ENCODE measurements around the gene ANKRD31.

ANKRD31 gene

GRCh38 chr5:75052192-75053053 lies 184.3 kb downstream of the ANKRD31 start, which contains the start of gene GCNT4:
Gene GCNT4, minus strand, starts transcription at chr5:75052558. Its CDS starts 22,521 bp downstream, at chr5:75030037.
- TF ChIP-seq RARB (CRISPR knock-in tag; IDR thresholded peaks at IDR 0.05): no peak
- no peak for TF ChIP-seq PPARA (CRISPR knock-in tag; IDR thresholded peaks at IDR 0.05; ENCODE audit: borderline replicate concordance)
- no peak for TF ChIP-seq CSDC2 (CRISPR knock-in tag; IDR thresholded peaks at IDR 0.05)
- TF ChIP-seq PATZ1 (CRISPR knock-in tag; IDR thresholded peaks at IDR 0.05; ENCODE audit: borderline replicate concordance): no peak
- TF ChIP-seq ZC3H10 (CRISPR knock-in tag; IDR thresholded peaks at IDR 0.05): no peak
- TF ChIP-seq, protein P1, sequence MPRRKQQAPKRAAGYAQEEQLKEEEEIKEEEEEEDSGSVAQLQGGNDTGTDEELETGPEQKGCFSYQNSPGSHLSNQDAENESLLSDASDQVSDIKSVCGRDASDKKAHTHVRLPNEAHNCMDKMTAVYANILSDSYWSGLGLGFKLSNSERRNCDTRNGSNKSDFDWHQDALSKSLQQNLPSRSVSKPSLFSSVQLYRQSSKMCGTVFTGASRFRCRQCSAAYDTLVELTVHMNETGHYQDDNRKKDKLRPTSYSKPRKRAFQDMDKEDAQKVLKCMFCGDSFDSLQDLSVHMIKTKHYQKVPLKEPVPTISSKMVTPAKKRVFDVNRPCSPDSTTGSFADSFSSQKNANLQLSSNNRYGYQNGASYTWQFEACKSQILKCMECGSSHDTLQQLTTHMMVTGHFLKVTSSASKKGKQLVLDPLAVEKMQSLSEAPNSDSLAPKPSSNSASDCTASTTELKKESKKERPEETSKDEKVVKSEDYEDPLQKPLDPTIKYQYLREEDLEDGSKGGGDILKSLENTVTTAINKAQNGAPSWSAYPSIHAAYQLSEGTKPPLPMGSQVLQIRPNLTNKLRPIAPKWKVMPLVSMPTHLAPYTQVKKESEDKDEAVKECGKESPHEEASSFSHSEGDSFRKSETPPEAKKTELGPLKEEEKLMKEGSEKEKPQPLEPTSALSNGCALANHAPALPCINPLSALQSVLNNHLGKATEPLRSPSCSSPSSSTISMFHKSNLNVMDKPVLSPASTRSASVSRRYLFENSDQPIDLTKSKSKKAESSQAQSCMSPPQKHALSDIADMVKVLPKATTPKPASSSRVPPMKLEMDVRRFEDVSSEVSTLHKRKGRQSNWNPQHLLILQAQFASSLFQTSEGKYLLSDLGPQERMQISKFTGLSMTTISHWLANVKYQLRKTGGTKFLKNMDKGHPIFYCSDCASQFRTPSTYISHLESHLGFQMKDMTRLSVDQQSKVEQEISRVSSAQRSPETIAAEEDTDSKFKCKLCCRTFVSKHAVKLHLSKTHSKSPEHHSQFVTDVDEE (CRISPR knock-in tag; IDR thresholded peaks at IDR 0.05): no peak
- no peak for TF ChIP-seq CSRNP3 (CRISPR knock-in tag; IDR thresholded peaks at IDR 0.05)
- TF ChIP-seq ISL1 (CRISPR knock-in tag; IDR thresholded peaks at IDR 0.05): no peak
- no peak for TF ChIP-seq POU6F1 (CRISPR knock-in tag; IDR thresholded peaks at IDR 0.05; ENCODE audit: borderline replicate concordance, low read depth)
- ATAC-seq: peak; percentile 53

- no peak for ATAC-seq
Observed at GRCh38 chr5:75051217-75051751, 185.4 kb downstream of the ANKRD31 start.

More at GRCh38 chr5:75051217-75051751, 185.4 kb downstream of the ANKRD31 start:
- TF ChIP-seq ISL1 (CRISPR knock-in tag; IDR thresholded peaks at IDR 0.05): no peak
- no peak for TF ChIP-seq CSRNP3 (CRISPR knock-in tag; IDR thresholded peaks at IDR 0.05)
- no peak for TF ChIP-seq PATZ1 (CRISPR knock-in tag; IDR thresholded peaks at IDR 0.05; ENCODE audit: borderline replicate concordance)
- TF ChIP-seq, protein P2, sequence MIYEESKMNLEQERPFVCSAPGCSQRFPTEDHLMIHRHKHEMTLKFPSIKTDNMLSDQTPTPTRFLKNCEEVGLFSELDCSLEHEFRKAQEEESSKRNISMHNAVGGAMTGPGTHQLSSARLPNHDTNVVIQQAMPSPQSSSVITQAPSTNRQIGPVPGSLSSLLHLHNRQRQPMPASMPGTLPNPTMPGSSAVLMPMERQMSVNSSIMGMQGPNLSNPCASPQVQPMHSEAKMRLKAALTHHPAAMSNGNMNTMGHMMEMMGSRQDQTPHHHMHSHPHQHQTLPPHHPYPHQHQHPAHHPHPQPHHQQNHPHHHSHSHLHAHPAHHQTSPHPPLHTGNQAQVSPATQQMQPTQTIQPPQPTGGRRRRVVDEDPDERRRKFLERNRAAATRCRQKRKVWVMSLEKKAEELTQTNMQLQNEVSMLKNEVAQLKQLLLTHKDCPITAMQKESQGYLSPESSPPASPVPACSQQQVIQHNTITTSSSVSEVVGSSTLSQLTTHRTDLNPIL (CRISPR knock-in tag; IDR thresholded peaks at IDR 0.05; ENCODE audit: low read depth): no peak
- TF ChIP-seq ARNTL (CRISPR knock-in tag; IDR thresholded peaks at IDR 0.05; ENCODE audit: borderline replicate concordance, low read depth): no peak
- TF ChIP-seq BACH2 (CRISPR knock-in tag; IDR thresholded peaks at IDR 0.05; ENCODE audit: borderline replicate concordance): no peak
- no peak for TF ChIP-seq RARB (CRISPR knock-in tag; IDR thresholded peaks at IDR 0.05)
- TF ChIP-seq GLIS3 (CRISPR knock-in tag; IDR thresholded peaks at IDR 0.05): no peak
- TF ChIP-seq ZNF70 (CRISPR knock-in tag; IDR thresholded peaks at IDR 0.05): no peak
